COLO668 (cell line): ENCODE results near the gene PSMA5.
"Not testable (repeated sequence)": the region's sequence is repeated elsewhere in the genome, so short reads cannot be mapped to it uniquely, and the experiment has no call there.

Experiments
- DNase-seq: peaks from one replicate; lab custom pipeline; 2025; ENCODE audit not compliant: unreplicated experiment; lab: John Stamatoyannopoulos, UW

The PSMA5 gene

DNA sequence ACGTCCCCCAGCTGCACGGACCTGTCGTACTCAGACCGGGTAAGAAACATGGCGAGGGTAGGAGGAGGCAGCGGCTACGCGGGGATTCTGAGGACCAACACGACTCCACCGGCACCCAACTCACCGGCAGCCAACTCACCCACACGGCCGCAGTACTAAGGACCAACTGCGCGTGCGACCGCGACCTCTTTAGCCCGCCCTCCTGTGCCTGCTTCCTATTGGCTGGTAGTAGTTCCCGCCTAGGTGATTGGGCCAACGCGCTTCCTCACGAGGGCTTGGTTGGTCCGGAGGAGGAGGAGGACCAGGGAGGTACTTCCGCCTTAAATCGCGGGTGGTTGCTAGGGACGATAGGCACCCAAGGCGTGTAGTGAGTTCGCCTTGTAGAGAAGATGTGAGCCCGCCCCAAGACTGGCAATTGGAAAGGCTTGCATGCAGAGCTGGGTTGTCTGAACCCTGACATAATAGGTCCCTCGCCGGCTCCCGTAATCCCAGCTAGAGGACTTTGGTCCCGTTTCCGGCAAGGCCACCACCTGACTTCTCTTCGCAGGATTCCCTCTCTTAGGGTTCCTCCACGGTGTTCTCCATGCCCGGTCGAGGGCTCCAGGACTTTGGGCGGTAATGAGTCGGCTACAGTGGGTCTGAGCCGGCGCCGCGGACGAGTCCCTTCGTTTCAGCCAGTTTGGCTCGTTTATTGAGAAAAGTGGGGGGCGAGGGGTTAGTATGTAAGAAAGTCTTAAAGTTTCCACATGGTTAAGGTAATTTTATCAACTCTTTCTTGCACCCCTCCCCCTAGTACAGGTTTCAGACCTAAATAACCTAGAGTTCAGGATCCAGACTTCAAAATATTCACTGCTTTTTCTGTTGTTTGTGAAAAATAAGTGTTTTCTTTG, at the start of gene PSMA5:
TSS of gene PSMA5 (minus strand) at position 168 of the 890 bp plus-strand sequence. CDS start at position 50, 118 bp downstream.
- peak; percentile 99 for DNase-seq

DNA sequence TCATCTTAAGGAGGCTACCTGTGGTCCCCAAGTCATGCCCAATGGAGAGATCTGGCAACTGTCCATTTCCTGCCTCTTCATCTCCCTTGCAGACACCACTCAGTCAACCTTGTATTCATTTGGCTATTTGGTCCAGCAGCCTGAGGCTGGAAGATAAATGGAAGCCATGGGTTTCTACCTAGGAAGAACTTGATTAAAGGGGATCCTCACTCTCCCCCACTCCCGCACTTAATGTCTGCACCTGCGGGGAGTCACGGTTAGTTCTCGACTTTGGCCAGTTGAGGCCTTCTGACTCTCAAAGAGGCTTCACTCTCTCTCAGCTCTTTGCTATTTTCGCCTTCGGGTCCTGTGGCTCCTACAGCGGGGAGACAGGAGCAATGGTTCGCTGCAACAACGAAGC, 49.0 kb upstream of the PSMA5 start:
- no peak for DNase-seq

DNA sequence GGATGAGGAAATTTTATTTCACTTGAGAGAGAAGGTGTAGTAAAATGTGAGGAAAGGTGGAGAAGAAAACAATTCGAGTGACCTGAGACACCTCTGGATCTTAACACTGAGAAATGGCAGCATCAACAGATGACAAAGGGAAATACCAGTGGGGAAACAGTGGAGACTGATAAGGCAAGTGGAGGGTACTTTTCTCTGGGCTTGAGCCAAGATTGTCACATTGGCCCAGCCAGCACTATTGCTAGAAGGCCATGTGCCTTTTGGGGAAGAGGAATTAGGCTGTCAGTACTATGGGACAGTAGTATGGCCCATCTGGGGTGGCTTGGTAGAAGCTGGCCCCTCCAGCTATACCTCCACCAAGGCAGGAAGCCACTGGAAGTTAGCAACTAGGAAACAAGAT, 48.4 kb upstream of the PSMA5 start:
- no peak for DNase-seq

DNA sequence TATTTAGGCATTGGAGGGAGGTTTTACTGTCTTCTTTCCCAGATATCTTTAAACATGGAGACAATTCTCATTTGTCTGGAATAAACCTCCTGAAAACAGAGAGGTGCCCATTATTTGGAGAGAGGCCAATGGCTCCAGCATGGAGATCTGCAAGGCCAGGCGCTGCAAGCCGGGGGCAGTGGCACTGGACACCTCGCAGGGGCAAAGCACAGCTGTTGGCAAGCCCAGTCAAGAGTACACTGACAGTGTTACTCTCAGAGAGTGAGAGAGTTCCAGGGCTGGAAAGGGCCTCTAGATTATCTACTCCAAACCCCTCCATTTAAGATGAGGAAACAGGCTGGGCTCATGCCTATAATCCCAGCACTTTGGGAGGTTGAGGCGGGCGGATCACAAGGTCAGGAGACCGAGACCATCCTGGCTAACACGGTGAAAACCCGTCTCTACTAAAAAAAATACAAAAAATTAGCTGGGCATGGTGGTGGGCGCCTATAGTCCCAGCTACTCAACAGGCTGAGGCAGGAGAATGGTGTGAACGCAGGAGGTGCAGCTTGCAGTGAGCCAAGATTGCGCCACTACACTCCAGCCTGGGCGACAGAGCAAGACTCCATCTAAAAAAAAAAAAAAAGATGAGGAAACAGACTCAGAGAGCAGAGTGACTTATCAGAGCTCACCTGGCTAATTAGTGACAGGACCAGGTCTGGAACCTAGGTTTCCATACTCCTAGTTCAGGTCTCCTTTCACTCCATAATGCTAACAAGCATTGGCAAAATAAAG, 47.2 kb upstream of the PSMA5 start:
- not testable (repeated sequence) for DNase-seq

- DNase-seq, result no peak
Observed at GRCh38 chr1:109472779-109473178, 46.5 kb upstream of the PSMA5 start.

DNA sequence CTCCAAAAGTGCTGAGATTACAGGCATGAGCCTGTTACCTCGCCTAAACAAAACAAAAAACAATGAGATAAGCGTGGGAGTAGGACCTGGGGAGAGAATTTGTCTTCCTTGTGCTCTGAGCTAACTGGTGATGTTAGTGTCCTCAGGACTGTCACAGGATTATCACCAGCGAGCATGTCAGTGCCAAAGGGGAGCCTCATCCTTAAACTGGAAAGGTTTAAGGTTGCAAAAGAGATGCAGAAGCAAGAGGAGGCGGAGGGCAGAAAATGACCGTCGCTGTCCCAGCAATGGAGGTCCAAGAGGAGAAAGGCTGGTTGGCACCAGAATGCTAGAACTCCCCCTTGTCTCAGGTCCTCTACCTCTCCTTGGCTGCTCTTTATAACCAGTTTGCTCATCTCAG, 44.0 kb upstream of the PSMA5 start:
- DNase-seq, result no peak

- DNase-seq, result no peak
Observed at GRCh38 chr1:109468903-109469302, 42.7 kb upstream of the PSMA5 start.

DNA sequence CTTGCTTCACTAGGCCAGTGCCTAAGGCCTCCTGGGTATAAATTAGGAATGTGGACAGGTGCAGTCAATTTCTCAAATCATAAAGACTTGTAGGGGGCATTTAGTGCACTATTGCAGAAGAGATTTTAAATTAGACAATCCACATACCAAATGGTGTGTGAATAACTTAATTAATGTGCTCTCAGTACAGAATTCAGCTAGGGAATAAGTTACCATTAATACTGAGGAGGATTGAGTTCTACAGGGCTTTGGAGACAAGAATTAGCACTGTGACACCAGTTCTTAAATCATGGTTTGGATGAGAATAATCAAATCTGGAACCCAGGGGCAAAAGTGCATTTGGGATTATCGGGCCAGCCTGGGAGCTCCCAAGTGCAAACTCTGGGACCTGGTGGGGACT, 41.8 kb upstream of the PSMA5 start:
- DNase-seq, result no peak

- DNase-seq, result no peak
Observed at GRCh38 chr1:109467301-109467777, 41.1 kb upstream of the PSMA5 start.

GRCh38 chr1:109466452-109467300, 40.4 kb upstream of the PSMA5 start, which contains the start of gene SYPL2:
Gene SYPL2, plus strand, starts transcription at chr1:109466546. Its CDS starts 298 bp downstream, at chr1:109466844.
- peak; percentile 58 for DNase-seq

DNA sequence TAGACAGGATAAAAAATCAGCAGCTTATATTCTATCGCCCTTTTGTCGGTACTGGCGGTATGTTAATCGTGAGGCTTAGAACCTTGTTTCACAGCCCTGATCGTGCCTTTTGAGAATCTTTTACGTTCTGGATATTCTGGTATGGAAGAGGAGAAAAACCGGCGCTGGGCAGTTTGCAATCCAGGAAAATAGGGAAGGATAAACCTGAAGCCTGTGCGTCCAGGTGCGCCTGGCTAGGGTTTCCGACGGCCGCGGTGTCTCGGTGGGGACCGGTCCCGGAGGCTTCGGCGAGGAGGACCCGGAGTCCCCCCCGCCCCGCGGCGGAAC, 39.8 kb upstream of the PSMA5 start:
- no peak for DNase-seq

DNA sequence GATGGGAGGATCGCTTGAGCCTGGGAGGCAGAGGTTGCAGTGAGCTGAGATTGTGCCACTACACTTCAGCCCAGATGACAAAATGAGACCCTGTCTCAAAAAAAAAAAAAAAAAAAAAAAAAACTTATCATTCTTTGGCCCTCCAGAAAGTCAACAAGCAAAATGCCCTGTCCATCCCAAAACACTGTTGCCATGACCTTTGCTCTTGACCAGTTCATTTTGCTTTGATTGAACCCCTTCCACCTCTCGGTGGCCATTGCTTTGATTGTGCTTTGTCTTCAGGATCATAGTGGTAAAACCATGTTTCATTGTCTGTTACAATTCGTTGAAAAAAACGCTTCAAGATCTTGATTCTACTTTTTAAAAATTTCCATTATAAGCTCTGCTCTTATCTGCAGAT, 31.6 kb upstream of the PSMA5 start:
- DNase-seq, result no peak

GRCh38 chr1:109454497-109455133, 28.4 kb upstream of the PSMA5 start:
- no peak for DNase-seq

- DNase-seq, result no peak
Observed at GRCh38 chr1:109447524-109447923, 21.3 kb upstream of the PSMA5 start.

GRCh38 chr1:109445949-109446695, 19.9 kb upstream of the PSMA5 start:
- not testable (repeated sequence) for DNase-seq

DNA sequence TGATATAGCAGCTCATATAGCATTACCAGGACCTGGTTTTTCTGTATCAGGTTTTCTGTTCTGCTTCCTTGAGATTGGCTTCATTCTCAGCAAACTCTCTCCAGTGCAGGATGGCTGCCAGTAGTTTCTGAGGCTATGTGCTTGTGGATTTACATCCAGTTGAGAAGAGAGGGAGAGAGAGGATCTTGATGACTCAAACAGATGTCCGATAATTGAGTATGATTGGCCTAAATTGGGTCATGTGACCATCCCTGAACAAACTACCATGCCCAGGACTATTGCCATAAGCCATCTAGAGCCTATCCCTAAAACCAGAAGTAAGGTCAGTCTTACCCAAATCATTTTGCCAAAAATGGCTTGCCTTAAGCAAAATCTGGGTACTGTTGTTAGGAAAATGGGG, 18.1 kb upstream of the PSMA5 start:
- DNase-seq, result no peak

- no peak for DNase-seq
Observed at GRCh38 chr1:109443476-109443875, 17.2 kb upstream of the PSMA5 start.

GRCh38 chr1:109441069-109441468, 14.8 kb upstream of the PSMA5 start:
- no peak for DNase-seq

GRCh38 chr1:109438798-109439297, 12.6 kb upstream of the PSMA5 start:
- DNase-seq, result no peak

DNA sequence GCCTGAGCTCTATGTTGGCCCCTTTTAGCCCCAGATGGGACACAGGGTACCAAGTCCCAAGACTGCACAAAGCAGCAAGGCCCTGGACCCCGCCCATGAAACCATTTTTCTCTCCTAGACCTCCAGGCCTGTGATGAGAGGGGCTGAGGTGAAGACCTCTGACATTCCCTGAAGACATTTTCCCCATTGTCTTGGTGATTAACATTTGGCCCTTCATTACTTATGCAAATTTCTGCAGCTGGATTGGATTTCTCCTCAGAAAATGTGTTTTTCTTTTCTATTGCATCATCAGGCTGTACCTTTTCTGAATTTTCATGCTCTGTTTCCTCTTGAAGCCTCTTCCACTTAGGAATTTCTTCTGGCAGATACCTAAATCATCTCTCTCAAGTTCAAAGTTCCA, 8.2 kb upstream of the PSMA5 start:
- DNase-seq, result no peak
